Measurements from ENCODE around the gene SEC31B.

Gene SEC31B, protein sequence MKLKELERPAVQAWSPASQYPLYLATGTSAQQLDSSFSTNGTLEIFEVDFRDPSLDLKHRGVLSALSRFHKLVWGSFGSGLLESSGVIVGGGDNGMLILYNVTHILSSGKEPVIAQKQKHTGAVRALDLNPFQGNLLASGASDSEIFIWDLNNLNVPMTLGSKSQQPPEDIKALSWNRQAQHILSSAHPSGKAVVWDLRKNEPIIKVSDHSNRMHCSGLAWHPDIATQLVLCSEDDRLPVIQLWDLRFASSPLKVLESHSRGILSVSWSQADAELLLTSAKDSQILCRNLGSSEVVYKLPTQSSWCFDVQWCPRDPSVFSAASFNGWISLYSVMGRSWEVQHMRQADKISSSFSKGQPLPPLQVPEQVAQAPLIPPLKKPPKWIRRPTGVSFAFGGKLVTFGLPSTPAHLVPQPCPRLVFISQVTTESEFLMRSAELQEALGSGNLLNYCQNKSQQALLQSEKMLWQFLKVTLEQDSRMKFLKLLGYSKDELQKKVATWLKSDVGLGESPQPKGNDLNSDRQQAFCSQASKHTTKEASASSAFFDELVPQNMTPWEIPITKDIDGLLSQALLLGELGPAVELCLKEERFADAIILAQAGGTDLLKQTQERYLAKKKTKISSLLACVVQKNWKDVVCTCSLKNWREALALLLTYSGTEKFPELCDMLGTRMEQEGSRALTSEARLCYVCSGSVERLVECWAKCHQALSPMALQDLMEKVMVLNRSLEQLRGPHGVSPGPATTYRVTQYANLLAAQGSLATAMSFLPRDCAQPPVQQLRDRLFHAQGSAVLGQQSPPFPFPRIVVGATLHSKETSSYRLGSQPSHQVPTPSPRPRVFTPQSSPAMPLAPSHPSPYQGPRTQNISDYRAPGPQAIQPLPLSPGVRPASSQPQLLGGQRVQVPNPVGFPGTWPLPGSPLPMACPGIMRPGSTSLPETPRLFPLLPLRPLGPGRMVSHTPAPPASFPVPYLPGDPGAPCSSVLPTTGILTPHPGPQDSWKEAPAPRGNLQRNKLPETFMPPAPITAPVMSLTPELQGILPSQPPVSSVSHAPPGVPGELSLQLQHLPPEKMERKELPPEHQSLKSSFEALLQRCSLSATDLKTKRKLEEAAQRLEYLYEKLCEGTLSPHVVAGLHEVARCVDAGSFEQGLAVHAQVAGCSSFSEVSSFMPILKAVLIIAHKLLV

DNA sequence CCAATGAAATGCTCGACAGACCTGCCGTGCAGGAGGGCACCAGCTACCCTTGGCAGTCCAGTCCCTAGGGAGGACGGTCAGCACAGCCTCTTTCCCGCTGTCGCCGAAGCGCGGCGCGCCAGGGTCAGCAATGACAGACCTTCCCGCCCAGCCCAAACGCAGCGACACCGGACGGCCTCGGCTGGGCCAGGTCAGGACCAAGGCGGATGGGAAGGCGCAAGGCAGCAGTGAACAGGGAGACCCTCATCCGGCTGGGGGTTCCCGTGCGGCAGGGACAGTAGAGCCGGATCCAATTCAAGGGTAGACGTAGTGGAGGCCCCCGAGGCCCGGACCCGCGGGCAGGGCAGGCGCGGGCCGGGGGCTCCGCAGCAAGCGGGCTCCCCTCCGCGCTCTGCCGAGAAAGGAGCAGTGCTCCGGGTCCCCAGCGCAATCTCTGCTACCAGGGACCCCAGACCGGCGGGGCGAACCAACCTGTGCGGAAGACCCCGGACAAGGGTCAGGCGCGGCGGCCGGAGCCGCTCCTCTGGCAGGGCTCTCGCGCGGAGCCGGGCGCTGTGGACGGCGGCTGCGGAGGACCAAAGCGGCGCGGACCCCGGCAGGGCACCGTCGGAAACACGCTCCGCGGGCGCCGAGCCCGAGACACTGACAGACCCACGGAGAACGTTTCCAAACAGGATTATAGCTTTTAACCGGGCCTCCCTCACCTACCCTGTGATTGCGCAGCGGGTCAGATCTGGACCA, at the start of gene SEC31B:
SEC31B (minus strand) TSS at position 551 of the 741 bp plus-strand sequence. CDS start 2,909 bp downstream, outside the sequence.
- DNase-seq = no peak

DNA sequence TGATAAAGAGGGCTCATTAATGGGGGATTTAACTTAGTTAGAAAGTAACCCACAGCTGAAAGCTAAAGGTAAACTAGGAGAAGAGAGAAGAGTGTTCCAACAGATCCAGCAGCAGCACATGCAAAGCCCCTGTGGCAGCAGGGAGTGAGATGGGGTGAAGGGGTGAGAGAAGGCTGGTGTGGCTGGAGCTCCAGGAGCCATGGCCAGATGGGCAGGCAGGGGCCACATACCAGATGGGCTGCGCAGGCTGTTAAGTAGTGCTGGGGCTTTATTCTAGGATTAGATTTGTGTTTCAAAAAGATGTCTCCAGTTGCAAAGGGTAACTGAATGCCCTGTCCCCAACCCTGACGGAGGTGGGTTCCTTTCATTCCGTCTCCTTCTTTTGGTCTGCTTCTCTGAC, 49.3 kb upstream of the SEC31B start:
- DNase-seq = no peak

DNA sequence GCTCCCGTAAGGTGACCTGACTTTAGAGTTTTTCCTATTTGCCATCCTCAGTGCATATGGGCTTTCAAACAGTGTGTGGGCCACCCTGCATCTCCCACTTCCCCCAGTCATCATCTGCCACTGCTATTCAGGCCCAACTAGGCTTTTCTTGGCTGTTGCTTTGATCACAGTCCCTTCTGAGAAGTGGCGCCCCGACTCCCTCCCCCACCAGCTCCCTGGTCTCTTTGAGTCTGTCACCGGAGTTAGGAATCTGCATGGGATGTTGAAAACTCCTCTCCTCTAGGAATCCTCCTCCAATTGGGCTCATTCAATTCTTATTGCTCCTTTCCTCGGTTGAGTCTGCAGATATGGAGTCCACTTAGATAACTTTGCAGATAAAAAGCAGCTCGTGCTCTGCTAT, 48.2 kb upstream of the SEC31B start:
- no peak for DNase-seq

DNA sequence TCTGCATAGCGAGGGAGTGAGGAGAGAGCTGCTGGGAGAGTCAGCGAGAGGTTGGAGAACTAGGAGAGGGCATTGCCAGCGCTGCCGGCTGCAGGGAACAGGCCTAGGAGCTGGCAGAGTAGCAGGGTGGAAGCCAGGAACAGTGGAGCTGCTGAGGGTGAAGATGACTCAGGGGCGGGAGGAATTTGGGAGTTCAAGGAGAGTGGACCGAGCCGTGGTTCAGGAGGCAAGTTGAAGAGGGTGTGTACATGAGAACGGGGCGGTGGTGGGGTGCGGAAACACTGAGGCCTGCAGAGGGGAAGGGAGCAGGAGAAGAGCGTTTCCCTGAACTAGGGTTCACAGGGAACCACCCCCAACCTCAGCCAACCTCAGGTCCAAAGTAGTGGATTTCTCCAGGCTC, 47.6 kb upstream of the SEC31B start:
- no peak for DNase-seq

DNA sequence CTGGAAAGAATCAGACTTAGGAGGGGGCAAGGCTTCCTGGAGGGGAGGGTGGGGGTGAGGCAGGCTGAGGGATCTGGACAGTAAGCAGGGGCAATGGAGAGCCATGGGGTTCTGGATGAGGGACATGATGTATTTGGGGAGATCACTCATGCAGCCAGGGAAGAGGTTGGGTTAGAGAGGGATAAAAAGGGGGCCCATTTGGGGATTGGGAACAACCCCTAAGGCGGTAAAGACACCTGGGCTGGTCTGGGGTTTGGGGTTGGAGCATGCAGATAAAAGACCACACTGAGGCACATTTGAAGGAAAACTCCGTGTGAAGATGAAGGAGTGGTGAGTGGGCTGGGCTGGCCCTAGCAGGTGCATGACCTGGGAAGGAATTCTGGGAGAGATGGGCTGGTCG, 46.9 kb upstream of the SEC31B start:
- DNase-seq = no peak

DNA sequence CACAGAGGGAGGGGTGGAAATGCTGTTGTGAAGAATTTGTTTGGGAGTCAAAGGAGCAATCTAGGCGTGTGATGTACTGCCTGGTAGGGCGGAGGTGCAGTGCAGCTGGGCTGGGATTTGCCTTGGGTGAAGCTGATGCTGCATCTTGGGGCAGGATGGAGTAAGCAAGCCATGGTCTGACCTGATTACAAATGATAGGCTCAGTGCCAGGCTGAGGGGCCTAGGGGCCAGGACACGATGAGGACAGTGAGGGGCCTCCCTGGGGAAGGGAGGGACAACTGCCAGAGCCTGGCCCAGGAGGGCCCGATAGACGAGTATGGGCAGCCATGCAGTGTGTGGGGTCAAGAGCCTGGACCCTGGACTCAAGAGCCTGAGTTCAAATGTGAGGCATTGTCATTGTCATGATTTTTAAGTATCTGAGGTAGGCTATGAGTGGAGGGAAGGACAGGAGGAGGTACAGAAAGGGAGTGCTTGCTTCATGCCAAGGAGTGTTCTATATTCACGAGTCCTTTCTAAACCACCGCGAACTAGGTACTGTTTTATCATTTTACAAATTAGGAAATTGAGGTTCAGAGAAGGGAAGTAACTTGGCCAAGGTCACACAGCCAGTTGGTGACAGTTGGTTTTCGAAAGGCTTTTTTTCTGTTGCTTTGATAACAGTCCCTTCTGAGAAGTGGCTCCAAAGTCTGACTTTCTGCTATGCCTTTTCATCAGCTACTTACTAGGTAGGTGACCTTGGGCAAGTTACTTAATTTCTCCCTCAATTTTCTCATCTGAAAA, 45.7 kb upstream of the SEC31B start:
- no peak for DNase-seq

DNA sequence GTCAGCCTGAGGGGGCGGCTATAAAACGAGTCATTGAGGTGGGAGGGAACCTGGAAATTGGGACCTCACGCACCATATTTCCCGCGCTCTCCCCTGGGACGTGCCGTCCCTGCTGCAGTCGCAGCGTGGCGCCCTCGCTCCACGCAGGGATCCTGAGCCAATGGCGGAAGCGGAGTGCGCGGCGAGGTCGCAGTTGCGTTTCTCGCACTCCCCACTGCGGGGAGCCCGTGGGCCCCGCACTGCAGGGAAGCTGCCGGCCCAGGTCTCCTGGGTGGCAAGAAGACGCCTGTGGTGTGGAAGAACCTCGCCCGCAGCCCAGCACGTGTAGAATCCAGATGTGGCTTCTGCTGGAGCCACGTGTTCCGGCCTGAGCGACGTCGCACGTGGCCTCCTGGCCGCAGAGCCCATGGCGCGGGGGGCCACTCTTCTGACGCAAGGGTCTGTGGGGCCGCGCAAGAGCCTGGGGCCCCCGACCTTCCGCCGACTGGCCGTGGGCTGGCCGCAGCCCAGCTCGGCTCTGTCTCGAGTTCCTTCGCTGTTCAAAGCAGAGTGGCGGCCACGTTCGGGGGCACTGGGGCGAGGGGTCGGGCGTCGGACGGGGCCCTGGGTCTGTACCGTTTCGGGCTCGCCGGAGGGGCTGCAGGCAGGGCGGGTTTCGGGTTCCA, 42.5 kb upstream of the SEC31B start:
- DNase-seq = no peak

DNA sequence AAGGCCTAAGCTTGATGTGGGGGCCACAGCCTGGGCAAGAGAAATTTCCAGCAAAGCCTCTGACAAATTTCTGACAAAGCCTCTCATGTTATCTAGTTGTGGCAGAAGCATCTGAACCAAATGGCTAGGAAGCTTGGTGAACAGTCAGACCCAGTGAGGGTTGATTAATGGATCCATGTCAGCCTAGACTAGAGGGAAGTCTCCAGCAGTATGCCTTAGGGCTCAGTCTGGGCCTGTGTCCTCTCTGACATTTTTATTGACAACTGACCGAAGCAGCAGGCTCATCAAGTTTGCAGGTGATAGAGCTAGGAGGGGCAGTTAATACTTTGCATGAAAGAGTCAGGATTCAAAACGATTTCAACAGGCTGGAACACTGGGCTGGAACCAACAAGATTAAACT, 41.3 kb upstream of the SEC31B start:
- DNase-seq = no peak

DNA sequence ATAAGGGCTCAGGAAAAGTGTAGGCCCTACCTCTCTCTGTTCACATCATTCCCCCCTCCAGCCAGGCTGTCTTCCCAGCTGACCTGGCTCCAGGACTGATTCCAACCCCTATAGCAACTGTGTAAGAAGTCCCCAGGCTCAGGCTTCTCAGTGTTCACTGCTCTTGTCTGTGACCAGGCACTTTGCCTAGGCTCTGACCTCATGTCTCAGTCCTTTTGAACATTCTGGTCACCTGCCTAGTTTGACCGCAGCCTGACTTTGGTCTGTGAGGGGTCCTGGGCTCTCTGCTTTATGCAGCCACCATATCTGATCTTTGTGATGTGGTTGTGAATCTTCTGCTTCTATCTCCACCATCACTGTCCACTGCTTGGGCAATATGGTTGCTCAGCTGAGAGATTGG, 40.6 kb upstream of the SEC31B start:
- DNase-seq = no peak

DNA sequence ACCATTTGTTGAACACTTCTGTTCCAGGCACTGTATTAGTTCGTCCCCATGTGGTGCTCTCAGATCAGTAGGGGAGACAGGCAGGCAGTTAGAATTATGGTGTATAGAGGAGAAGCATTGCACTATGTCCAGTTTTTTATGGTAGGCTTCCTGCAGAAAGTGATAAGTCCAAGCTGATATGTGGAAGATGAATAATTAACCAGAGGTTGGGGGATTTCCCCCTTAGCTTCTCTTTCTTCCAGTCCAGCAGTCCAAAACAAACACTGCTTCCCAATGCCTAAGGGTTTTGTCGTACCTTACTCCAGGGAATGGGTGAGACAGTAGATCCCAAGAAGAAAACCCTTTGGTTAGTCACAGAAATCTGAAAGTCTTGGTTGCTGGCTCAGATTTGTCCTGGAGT, 35.2 kb upstream of the SEC31B start:
- DNase-seq = no peak

DNA sequence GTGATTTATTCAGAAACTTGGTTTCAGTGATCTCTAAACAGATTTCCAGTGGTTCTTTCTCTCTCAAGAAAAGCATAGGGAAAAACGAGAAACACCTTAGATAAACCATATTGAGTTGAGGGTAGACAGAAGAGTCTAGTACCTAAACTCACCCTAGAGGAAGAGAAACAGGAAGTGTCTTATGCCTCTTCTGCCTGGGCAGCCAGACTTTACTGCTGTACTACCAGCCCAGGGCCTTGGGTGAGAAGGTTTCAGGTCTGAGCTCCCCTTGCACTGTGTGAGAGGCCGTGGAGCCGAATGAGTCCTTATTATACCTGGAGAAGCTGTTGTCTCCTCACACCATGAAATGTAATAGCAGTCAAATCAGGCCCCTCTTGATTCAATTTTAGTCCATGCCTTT, 34.3 kb upstream of the SEC31B start:
- DNase-seq = no peak

DNA sequence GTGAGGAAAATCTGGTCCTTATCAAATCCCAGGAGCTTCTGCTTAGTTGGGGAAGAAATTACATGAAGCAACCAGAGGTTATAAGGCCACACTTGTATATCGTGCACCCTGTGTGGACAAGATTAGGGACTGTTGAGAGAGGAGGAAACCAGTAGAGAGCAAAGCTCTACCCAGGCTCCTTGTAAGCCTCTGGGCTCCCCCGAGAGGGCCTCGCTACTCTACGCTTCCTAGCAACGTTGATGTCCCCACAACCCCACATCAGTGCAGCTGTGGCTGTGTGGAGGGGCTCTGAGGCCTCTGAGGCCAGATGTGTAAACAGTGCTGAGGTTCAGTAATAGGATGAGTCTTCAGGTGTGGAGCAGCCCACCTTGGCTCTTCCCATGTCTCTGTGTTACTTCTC, 32.1 kb upstream of the SEC31B start:
- no peak for DNase-seq

DNA sequence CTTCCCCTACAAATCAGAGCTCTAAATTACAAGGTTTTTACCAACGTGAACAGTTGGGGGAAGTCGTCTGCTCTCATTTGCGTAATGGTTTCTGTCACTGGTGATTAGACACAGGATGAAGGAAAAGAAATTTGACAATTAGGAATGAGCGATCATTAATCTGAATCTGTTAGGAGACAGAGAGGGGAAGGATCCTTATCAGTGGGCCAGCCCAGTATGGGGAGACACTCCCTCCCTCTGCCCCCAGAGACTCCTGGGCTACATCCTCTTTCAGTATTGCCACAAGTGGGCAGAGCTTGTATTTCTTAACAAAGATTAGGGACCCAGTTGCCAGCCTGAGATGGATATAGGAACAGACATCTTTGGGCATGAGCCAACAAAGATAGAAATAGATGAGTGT, 31.5 kb upstream of the SEC31B start:
- DNase-seq = no peak

DNA sequence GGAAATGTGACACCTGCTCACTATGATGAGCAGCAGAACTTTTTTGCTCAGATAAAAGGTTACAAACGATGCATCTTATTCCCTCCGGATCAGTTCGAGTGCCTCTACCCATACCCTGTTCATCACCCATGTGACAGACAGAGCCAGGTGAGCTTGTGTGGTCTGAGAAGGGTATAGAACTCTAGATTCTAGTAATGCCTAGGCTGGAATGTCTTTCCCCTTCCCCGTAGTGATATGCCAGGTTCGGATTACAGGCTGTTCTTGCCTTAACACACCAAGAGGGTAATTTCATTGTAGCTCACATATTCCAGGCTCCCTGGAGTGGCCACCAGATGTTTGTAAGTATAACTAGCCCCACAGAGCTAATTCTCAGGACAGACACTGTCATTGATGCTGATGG, 25.3 kb upstream of the SEC31B start:
- no peak for DNase-seq

DNA sequence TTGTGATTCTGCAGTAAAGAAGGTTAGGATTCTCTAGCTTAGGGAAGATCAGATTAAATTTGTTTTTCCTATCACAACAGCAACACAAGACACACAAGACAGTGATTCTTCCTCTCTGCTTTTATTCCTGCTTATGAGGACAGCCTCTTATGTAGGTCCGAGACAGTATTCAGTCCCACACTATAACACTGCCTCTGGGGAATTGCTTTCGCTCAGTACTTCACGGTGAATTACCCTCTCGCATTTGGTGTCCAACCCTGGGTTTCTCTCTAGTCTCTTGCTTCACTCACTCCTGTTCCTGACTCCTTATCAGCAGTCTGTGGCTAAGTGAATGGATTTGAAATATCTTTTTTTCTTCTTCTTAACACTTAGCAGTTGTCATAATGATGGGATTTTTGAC, 17.8 kb upstream of the SEC31B start:
- DNase-seq = no peak

DNA sequence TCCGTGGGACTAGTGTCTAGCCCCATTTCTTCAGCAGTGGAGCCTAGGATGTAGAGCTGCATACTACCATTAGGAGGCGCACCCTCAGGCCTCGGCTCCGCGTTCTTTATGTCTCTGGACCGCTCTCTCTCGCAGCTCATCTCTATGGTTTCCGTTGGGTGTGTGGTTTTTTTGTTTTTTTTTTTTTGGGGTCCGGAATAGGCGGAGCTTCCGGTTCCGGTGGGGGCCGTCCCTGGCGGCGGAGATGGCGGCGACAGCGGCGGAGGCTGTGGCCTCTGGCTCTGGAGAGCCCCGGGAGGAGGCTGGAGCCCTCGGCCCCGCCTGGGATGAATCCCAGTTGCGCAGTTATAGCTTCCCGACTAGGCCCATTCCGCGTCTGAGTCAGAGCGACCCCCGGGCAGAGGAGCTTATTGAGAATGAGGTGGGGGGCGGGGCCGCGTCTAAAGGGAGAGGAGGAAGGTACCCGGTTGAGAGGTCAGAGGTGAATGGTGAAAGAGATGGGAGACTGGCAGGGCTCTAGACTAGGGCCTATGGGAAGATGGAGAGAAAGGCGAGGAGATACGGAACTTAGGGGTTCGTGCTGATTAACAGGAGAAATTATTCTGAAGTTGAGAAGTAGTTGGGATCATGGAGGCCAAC, 16.2 kb upstream of the SEC31B start, which contains the start of gene HIF1AN:
HIF1AN (plus strand) TSS at position 229 of the 639 bp plus-strand sequence; CDS start at position 245, 16 bp downstream.
- DNase-seq = peak; percentile 59

DNA sequence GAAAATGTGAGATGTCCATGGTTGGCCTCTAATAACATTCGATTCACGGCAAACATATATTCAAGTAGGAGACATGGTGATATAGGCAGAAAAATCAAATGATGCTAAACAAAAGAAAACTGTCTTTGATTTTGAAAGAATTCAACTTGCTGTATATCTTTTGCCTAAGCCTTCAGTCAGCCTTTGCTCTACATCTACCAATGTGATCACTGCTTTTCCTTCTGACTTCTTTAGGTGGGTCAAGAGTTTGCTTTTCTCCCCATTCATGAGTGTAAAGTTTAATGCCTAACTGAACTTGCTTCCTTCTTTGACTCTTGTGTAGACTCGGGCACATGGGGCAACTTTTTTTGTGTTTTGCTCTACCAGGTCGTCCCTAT, 15.7 kb upstream of the SEC31B start:
- no peak for DNase-seq

DNA sequence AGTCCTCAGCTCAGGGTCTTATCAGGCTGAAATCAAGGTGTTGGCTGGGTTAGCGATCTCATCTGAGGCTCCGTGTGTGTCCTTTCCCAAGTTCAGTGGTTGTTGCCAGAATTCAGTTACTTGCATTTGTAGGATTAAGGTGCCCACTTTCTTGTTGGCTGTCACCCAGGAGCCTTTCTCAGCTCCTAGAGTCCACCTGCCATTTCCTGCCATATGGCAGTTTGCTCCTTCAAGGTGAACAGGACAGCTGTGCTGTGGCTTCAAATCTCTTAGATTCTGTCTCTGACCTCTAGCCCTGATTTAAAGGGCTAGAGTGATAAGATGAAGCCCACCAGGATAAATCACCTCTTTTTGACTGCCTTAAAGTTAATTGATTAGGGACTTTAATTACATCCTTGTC, 15.1 kb upstream of the SEC31B start:
- DNase-seq = peak; percentile 2

DNA sequence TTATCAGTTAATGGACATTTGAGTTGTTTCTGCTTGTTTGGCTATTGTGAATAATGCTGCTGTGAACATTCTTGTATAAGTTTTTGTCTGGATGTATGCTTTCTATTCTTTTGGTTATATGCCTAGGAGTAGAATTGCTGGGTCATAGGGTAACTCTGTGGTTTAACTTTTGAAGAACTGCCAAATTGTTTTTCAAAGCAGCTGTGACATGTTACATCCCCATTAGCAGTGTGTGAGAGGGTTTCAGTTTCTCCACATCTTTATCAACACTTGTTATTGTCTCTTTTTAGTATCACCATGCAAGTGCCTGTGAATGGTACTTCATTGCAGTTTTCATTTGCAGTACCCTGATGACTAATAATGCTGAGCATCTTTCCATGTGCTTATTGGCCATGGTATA, 12.1 kb upstream of the SEC31B start:
- DNase-seq = no peak

DNA sequence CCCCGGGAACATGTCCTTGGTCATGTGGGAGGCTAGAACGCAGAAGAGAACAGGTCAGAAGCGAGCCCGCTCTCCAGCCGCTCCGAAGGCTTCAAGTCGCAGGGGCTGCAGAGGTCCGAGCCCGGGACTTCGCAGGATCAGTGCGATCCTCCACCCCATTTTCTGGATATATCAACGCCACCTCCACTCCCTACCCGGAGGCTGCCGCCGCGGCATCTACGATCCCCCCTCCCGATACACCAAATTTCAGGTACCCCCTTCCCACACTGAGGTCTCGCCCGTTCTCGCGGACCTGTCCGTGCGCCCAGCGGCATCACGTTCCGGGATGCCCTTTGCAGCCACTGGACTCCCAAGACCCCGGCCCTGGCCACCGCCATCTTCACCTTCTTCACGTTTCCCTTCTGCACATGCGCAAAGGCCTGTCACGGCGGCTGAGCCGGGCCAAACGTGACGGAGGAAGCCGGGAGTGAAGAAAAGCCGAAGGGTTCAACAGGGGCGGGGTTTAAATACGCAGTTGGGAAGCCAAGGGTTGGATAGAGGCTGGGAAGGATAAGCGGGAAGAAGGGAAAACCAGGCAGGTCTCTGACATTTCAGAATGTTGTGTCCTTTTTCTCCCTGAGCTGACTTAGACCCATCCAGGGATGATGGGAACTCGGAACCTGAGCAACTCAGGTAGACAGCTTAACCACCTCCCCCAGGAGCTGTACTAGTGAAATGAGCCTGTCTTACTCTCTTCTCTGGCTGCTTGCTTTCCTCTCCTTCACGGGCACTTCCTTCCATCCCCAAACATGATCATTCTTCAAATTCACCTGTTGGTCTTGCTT, 10.0 kb upstream of the SEC31B start, which contains the start of gene NDUFB8:
NDUFB8 (minus strand) TSS at position 397 of the 824 bp plus-strand sequence; CDS start at position 377, 20 bp downstream.
- peak; percentile 42 for DNase-seq

All from DMS79 (cell line).